OCI-LY7 (cell line): Measurements from ENCODE around the gene CLUH. TPM values are rescaled to one million over a fixed set of nuclear protein-coding genes. Genes with fewer than 3 reads are reported as not detected.

Experiments used
- BruUV-seq: library from RNA; stranded (reverse); fragments of 400-500 nt; replicated peaks from 2 replicates; lab custom pipeline; 2021; lab: Mats Ljungman, UMichigan
- CTCF ChIA-PET: fragments of 300-600 bp; sonication (Branson Sonifier 250); formaldehyde crosslinking; loops from one replicate; lab custom pipeline; 2022; ENCODE audit warnings: antibody characterized with exemption; ENCODE audit not compliant: unreplicated experiment; lab: Charles Lee
- POLR2A ChIA-PET: fragments of 300-600 bp; sonication (Branson Sonifier 250); formaldehyde crosslinking; loops from one replicate; lab custom pipeline; 2022; ENCODE audit warnings: antibody characterized with exemption; lab: Charles Lee
- DNase-seq: peaks from one replicate; pipeline ENCODE4 v3.0.0-alpha.2; 2015; ENCODE audit warnings: low spot score
- H2AFZ ChIP-seq: fragments of 200-600 bp; sonication (generic), shearing (Covaris generic); 2 replicates; pipeline ENCODE4 v1.6.1; 2014; ENCODE audit warnings: mild to moderate bottlenecking, antibody characterized with exemption, low read length, moderate library complexity
- H3K27ac ChIP-seq: fragments of 200-600 bp; sonication (generic); 2 replicates; pipeline ENCODE4 v1.5.1; 2014; ENCODE audit warnings: mixed run types, low read depth, mild to moderate bottlenecking, moderate library complexity, low read length, inconsistent platforms; ENCODE audit not compliant: poor library complexity, severe bottlenecking
- H3K36me3 ChIP-seq: fragments of 200-600 bp; sonication (generic); 2 replicates; pipeline ENCODE4 v1.6.1; 2014; ENCODE audit warnings: mild to moderate bottlenecking, antibody characterized with exemption, low read length, moderate library complexity, mixed read lengths; ENCODE audit not compliant: insufficient read depth
- H3K4me1 ChIP-seq: fragments of 200-600 bp; sonication (generic); 2 replicates; pipeline ENCODE4 v1.5.1; 2014; ENCODE audit warnings: mild to moderate bottlenecking, low read length; ENCODE audit not compliant: insufficient read depth, poor library complexity, severe bottlenecking
- H3K4me2 ChIP-seq: fragments of 200-600 bp; sonication (generic); 2 replicates; pipeline ENCODE4 v1.6.1; 2014; ENCODE audit warnings: mild to moderate bottlenecking, low read length
- H3K4me3 ChIP-seq: fragments of 200-600 bp; sonication (generic); 2 replicates; pipeline ENCODE4 v1.5.1; 2014; ENCODE audit warnings: mild to moderate bottlenecking, low read depth, low read length; ENCODE audit not compliant: poor library complexity, severe bottlenecking
- H3K79me2 ChIP-seq: fragments of 200-600 bp; sonication (generic); 2 replicates; pipeline ENCODE4 v1.6.1; 2016; ENCODE audit warnings: low read depth, mild to moderate bottlenecking, low read length, moderate library complexity, mixed read lengths; ENCODE audit not compliant: insufficient read depth
- H3K9me2 ChIP-seq: fragments of 200-600 bp; sonication (generic); 2 replicates; pipeline ENCODE4 v1.6.1; 2016; ENCODE audit warnings: mild to moderate bottlenecking, low read length, mixed read lengths; ENCODE audit not compliant: insufficient read depth
- H3K9me3 ChIP-seq: fragments of 200-600 bp; sonication (generic); 2 replicates; pipeline ENCODE4 v1.6.1; 2014; ENCODE audit warnings: mild to moderate bottlenecking, mixed run types, low read length, mixed read lengths
- H4K20me1 ChIP-seq: fragments of 200-600 bp; sonication (generic); 2 replicates; pipeline ENCODE4 v1.6.1; 2014; ENCODE audit warnings: mild to moderate bottlenecking, antibody characterized with exemption, low read length, moderate library complexity, mixed read lengths; ENCODE audit not compliant: insufficient read depth
- CTCF ChIP-seq: fragments of 200-600 bp; sonication (generic); conservative IDR thresholded peaks from 2 replicates; pipeline ENCODE4 v1.5.1; 2014; ENCODE audit warnings: mild to moderate bottlenecking, antibody characterized with exemption, low read length, moderate library complexity, mixed read lengths
- EZH2phosphoT487 ChIP-seq: fragments of 200-600 bp; sonication (generic); IDR thresholded peaks from 2 replicates; pipeline ENCODE4 v1.6.1; 2018; ENCODE audit warnings: low read depth, borderline replicate concordance, mild to moderate bottlenecking, mixed run types, antibody characterized with exemption, low read length, moderate library complexity, mixed read lengths
- intact Hi-C: fragments of 100-400 bp; cut with micrococcal nuclease; formaldehyde crosslinking; loops from one replicate; pipeline ENCODE4 v1.10.0; 2022; ENCODE audit not compliant: unreplicated experiment
- total RNA-seq, 2 experiments: library from RNA; depleted of rRNA in 1 of 2; stranded (reverse); fragments of >200 nt in 1 of 2; shearing (Covaris generic) in 1 of 2; gene quantifications; 2 replicates each; pipeline ENCODE4 v1.2.3, GENCODE V29; 2014 to 2022

CLUH gene
- total RNA-seq, 2 experiments from 2014 or later, result 96.3 to 132 TPM

- no peaks in the 10 kb centered on the region for H3K79me2 ChIP-seq
- no peak overlapping the region for H3K4me2 ChIP-seq
- peaks cover 73% of the 10 kb centered on the region for H3K36me3 ChIP-seq
- H3K4me3 ChIP-seq, result no peak overlapping the region
- POLR2A ChIA-PET, result no interaction called here
- intact Hi-C loops, result loop anchor here (10.0 kb wide), 1 partner anchor 254 kb away; no protein-coding TSS in a partner anchor
- no peaks in the 10 kb centered on the region for H3K9me3 ChIP-seq
- CTCF ChIA-PET, result no interaction called here
- H3K9me2 ChIP-seq, result no peaks in the 10 kb centered on the region
- no peak overlapping the region for H3K27ac ChIP-seq
- no peaks in the 10 kb centered on the region for H3K4me1 ChIP-seq
- no peak for DNase-seq
- no peaks in the 10 kb centered on the region for H4K20me1 ChIP-seq
- no peak overlapping the region for H2AFZ ChIP-seq
- TF ChIP-seq EZH2phosphoT487 (no peak), CTCF (no peak)
- no TSS peak for BruUV-seq
Measured at GRCh38 chr17:2688351-2689342, 22.9 kb downstream of the CLUH start.

- Histone ChIP-seq H3K36me3 (peaks cover 73% of the 10 kb centered on the region), H3K9me2 (no peaks in the 10 kb centered on the region), H3K79me2 (no peaks in the 10 kb centered on the region), H3K27ac (no peak overlapping the region), H4K20me1 (0 out of 2 replicates have a peak, but pooled peaks cover 9% of the 10 kb centered on the region), H3K4me2 (no peak overlapping the region), H2AFZ (no peak overlapping the region), H3K4me1 (no peaks in the 10 kb centered on the region), H3K4me3 (no peak overlapping the region), H3K9me3 (no peaks in the 10 kb centered on the region)
- BruUV-seq, result no TSS peak
- no peak for TF ChIP-seq CTCF
- TF ChIP-seq EZH2phosphoT487, result no peak
- CTCF ChIA-PET, result no interaction called here
- no peak for DNase-seq
- POLR2A ChIA-PET, result no interaction called here
- intact Hi-C loops, result loop anchor here (10.0 kb wide), 1 partner anchor 252 kb away; no protein-coding TSS in a partner anchor
Measured at GRCh38 chr17:2687074-2687418, 24.5 kb downstream of the CLUH start.

GRCh38 chr17:2685696-2686095 lies 25.9 kb downstream of the CLUH start:
- Histone ChIP-seq H2AFZ (no peak overlapping the region), H3K4me1 (no peaks in the 10 kb centered on the region), H3K79me2 (no peaks in the 10 kb centered on the region), H3K36me3 (peaks cover 76% of the 10 kb centered on the region), H3K4me3 (no peak overlapping the region), H3K27ac (no peak overlapping the region), H3K9me2 (no peaks in the 10 kb centered on the region), H3K9me3 (no peaks in the 10 kb centered on the region), H3K4me2 (no peak overlapping the region), H4K20me1 (0 out of 2 replicates have a peak, but pooled peaks cover 9% of the 10 kb centered on the region)
- TF ChIP-seq EZH2phosphoT487 (no peak), CTCF (no peak)
- intact Hi-C loops, result loop anchor here (10.0 kb wide), 1 partner anchor 251 kb away; no protein-coding TSS in a partner anchor
- no peak for DNase-seq
- BruUV-seq, result no TSS peak
- ChIA-PET POLR2A (no interaction called here), CTCF (no interaction called here)
